ENCODE measurements around the gene FEM1A.
"Not testable (repeated sequence)": the region's sequence is repeated elsewhere in the genome, so short reads cannot be mapped to it uniquely, and the experiment has no call there.

The FEM1A gene

GRCh38 chr19:4775627-4776152 is 15.8 kb upstream of the FEM1A start:
- DNase-seq (ENCODE audit: low read depth) = no peak

GRCh38 chr19:4776436-4777211 is 14.9 kb upstream of the FEM1A start:
- no peak for DNase-seq (ENCODE audit: low read depth)

GRCh38 chr19:4778124-4778523 is 13.4 kb upstream of the FEM1A start:
- DNase-seq (ENCODE audit: low read depth) = not testable (repeated sequence)

- DNase-seq (ENCODE audit: low read depth) = no peak
These were observed 10.7 kb upstream of the FEM1A start for GRCh38 chr19:4780860-4781259.

DNA sequence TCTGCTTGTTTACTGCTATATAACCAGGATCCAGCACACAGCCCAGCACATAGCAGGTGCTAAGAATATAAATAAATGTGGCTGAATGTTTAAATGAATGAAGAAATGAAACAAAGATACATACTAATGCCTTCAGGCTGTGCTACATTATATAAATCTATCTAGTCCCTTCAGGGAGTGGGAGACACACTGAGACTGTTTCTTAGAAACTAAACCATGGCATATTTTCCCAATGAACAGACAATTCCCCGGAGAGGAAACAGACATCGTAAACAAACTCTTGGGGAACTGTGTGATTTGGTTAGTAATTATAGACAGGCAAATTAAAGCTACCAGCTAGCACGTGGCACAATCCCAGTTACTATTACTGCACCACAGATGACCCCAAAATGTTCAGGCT is 9.7 kb upstream of the FEM1A start:
- DNase-seq (ENCODE audit: low read depth) = no peak

DNA sequence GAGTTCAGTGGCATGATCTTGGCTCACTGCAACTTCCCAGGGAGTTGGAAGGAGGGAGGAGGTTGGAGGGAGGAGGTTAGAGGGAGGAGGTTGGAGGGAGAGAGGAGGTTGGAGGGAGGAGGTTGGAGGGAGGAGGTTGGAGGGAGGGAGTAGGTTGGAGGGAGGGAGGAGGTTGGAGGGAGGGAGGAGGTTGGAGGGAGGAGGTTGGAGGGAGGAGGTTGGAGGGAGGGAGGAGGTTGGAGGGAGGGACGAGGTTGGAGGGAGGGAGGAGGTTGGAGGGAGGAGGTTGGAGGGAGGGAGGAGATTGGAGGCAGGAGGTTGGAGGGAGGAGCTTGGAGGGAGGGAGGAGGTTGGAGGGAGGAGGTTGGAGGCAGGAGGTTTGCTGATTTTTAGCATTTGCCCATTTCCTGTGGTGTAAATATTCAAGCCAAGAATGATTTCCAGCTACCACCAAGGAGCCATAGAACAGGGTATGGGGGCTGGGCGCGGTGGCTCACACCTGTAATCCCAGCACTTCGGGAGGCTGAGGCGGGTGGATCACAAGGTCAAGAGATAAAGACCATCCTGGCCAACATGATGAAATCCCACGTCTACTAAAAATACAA is 5.0 kb upstream of the FEM1A start:
- DNase-seq (ENCODE audit: low read depth) = not testable (repeated sequence)

- DNase-seq (ENCODE audit: low read depth) = not testable (repeated sequence)
These were observed 708 bp downstream of the FEM1A start for GRCh38 chr19:4792019-4792865.

DNA sequence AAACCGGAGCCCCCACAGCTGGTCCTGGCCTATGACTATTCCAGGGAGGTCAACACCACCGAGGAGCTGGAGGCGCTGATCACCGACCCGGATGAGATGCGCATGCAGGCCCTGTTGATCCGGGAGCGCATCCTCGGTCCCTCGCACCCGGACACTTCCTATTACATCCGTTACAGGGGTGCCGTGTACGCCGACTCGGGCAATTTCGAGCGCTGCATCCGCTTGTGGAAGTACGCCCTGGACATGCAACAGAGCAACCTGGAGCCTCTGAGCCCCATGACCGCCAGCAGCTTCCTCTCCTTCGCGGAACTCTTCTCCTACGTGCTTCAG is 1.3 kb downstream of the FEM1A start:
- DNase-seq (ENCODE audit: low read depth) = not testable (repeated sequence)

DNA sequence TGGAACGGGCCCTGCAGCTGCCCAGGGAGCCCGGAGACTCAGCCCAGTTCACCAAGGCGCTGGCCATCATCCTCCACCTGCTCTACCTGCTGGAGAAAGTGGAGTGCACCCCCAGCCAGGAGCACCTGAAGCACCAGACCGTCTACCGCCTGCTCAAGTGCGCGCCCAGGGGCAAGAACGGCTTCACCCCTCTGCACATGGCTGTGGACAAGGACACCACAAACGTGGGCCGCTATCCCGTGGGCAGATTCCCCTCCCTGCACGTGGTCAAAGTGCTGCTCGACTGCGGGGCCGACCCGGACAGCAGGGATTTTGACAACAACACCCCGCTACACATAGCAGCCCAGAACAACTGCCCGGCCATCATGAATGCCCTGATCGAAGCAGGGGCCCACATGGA is 1.7 kb downstream of the FEM1A start:
- DNase-seq (ENCODE audit: low read depth) = not testable (repeated sequence)

GRCh38 chr19:4794971-4795370 is 3.4 kb downstream of the FEM1A start:
- DNase-seq (ENCODE audit: low read depth) = no peak

DNA sequence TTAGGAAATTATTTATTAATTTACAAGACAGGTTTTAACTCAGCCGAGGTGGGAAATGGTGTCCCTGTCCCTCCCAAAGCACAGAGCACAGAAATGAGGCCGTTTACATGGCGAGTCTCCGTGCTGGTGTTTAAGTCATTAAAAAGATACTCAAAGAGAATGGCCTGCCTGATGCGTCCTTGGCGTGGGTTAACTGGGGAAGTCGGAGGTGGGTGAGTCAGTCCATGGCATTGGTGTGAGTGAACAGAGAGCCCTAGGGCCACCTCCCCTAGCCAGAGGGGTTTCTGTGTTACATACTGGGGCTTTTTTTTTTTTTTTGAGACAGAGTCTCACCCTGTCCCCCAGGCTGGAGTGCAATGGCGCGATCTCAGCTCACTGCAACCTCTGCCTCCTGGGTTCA is 3.9 kb downstream of the FEM1A start:
- DNase-seq (ENCODE audit: low read depth) = no peak

GRCh38 chr19:4800591-4801081 is 9.1 kb downstream of the FEM1A start:
- DNase-seq (ENCODE audit: low read depth) = no peak

- DNase-seq (ENCODE audit: low read depth) = no peak
These were observed 9.6 kb downstream of the FEM1A start for GRCh38 chr19:4801085-4801619.

- no peak for DNase-seq (ENCODE audit: low read depth)
These were observed 11.2 kb downstream of the FEM1A start for GRCh38 chr19:4802711-4803110.

DNA sequence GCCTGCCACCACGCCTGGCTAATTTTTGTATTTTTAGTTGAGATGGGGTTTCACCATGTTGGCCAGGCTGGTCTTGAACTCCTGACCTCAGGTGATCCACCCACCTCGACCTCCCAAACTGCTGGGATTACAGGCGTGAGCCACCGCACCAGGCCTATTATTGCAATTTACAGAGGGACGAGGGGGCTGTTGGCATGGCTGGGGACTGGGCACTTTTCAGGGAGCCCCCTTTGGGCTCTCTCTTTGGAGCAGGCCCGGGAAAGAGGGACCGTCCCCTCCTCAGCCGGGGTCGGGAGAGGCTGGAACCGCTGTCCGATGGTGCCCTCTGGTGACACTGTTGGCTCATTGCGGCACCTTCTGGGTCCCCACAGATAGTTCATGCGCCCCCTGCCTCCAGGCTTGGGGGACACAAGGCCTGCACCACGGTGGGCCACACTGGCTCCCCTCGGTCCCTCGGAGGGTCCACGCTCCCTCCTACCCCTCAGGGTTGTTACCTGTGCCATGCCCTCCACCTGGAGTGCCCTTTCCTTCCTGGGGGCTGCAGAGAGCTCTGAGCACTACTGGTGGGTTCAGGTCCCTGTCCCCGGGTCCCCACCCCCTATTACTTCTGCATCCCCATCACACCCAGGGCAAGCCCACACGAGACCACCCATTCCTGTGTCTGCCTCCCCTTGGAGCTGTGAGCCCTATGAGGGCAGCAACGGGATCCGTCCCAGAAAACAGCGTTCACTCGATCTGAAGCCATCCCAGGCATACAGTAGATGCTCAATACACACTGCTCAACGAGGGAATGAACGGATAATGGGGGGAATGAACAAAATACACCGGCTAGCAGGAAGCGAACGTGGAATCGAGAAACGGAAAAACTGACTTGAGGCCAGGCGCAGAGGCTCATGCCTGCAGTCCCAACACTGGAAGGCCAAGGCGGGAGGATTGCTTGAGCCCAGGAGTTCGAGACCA is 12.5 kb downstream of the FEM1A start:
- peak; percentile 47 for DNase-seq (ENCODE audit: low read depth)

DNA sequence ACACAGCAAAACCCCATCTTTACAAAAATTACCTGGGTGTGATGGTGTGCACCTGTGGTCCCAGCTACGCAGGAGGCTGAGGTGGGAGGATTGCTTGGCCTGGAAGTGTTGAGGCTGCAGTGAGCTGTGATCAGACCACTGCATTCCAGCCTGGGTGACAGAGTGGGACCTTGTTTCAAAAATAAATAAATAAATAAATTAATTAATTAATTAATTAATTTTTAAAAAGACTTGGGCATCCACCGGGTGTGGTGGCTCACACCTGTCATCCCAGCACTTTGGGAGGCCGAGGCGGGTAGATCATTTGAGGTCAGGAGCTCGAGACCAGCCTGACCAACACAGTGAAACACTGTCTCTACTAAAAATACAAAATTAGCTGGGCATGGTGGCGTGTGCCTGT is 13.6 kb downstream of the FEM1A start:
- not testable (repeated sequence) for DNase-seq (ENCODE audit: low read depth)

- no peak for DNase-seq (ENCODE audit: low read depth)
These were observed 14.8 kb downstream of the FEM1A start for GRCh38 chr19:4806384-4806783.

DNA sequence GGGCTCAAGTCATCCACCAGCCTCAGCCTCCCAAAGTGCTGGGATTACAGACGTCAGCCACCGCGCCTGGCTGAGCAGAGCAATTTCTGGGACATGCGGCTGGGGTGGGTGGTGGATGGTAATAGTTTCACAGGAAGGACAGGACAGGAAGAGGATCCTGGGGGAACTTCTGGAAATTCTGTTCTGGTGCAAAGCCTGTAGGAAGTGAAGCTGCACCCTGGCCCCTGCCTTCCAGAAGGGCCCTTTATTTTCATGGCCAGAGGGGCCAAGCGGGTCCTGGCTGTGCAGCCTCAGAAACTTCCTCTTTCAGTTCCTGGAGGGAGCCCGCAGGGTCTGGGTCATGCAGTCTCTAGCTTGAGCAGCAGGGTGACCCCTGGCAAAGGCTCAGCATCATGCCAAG is 15.7 kb downstream of the FEM1A start:
- no peak for DNase-seq (ENCODE audit: low read depth)

DNA sequence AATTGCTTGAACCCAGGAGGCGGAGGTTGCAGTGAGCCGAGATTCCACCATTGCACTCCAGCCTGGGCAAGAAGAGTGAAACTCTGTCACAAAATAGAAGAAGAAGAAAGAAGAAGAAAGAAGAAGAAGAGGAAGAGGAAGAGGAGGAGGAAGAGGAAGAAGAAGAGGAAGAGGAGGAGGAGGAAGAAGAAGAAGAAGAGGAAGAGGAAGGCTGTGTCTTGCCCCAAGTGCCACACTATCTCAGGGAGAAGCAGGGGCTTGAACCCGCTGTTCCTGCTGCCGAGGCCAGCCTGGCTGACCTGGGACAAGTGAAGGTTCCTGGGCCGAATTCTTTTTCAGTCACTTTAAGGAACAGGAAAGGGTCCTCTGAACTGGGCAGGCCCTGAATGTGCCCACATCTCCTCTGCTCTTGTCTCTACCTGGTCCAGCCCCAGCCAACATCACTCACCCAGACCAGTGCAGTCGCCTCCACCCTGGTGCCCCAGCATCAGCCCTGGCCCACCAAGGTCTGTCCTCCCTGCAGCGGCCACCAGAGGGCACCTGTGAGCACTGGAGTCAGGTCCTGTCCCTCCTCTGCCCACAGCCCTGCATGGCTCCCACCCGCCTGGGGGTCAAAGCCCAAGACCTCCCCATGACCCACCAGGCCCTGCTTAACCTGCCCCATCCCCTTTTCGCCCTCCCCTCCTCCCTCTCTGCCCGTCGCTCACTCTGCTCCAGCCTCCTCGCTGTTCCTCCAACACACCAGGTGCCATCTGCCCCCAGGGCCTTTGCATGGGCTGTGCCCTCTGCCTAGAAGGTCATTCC is 20.0 kb downstream of the FEM1A start:
- DNase-seq (ENCODE audit: low read depth) = peak; percentile 91

Measured in stimulated activated CD8-positive, alpha-beta memory T cell treated with anti-CD3 and anti-CD28 coated beads, Interleukin-15, amount 100 ng/mL, for 1 hour (primary cell).